ENCODE data around the gene SAP30L. TPM values are rescaled to one million over a fixed set of nuclear protein-coding genes. Genes with fewer than 3 reads are reported as not detected.
A peak's percentile ranks its signal among the peaks of the same experiment; 100 is the strongest.

SAP30L gene
- total RNA-seq, 5 donors from 2014 or later (not counting 1 experiment from before 2014, with no cell fraction given) = 32.5 to 48.4 (median 38.1) TPM

DNA sequence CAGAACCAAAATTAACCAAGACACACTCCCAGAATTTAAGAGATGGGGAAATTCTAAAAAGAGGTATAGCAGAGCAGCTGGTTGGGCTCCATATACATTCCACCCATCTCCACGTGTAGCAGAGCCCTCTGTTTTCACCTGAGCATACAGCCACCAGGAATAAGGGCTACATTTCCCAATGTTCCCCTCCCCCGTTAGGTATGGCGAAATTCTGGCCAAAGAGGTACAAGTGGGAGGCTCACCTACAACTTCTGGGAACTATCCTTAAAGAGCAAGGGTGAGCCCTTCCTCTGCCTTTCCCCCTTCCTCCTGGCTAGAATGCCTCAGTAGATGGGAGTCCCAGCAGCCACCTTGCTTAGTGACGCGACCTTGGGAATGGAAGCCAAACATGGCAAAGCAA is 5.3 kb upstream of the SAP30L start:
- Histone ChIP-seq H3K27me3 (replicated peaks in 1 of 2; ENCODE audit: control insufficient read depth in 2 of 2, extremely low read depth in 1 of 2, insufficient read depth in 2 of 2, low read length in 1 of 2) (no peaks in the 10 kb centered on the region), H3K27ac (ENCODE audit: low read length) (no peak overlapping the region), H3K9me3 (no peaks in the 10 kb centered on the region), H3K4me3 (ENCODE audit: control insufficient read depth in 1 of 2, extremely low read depth in 1 of 2, low read length in 1 of 2) (no peak overlapping the region), H3K36me3 (ENCODE audit: control insufficient read depth in 2 of 2, extremely low read depth in 1 of 2, insufficient read depth in 1 of 2, low read length in 1 of 2) (peaks cover 8 to 56% of the 10 kb centered on the region in 2 donors), H3K4me1 (ENCODE audit: control insufficient read depth in 1 of 2, extremely low read depth in 1 of 2, insufficient read depth in 2 of 2, low read length in 2 of 2) (peaks cover 4 to 9% of the 10 kb centered on the region in 2 experiments)
- H3K27ac Mint-ChIP-seq = no peak overlapping the region
- no peaks in the 10 kb centered on the region for H3K9me3 Mint-ChIP-seq
- H3K4me1 Mint-ChIP-seq = peaks cover 26 to 29% (median 28%) of the 10 kb centered on the region in 3 donors
- no peak overlapping the region for H3K4me3 Mint-ChIP-seq
- ChIA-PET POLR2A (no interaction called here), CTCF (no interaction called here)
- DNase-seq = no peak
- peaks cover 56% of the 10 kb centered on the region for H3K36me3 Mint-ChIP-seq
- WGBS (ENCODE audit: insufficient coverage) = 88% methylated on average over 5 of the region's 5 CpGs
- no peaks in the 10 kb centered on the region for H3K27me3 Mint-ChIP-seq
- no peak for ATAC-seq (replicated peaks in 1 of 4)

- DNase-seq = no peak
- no peak overlapping the region for H3K27ac ChIP-seq (ENCODE audit: low read length)
- no peaks in the 10 kb centered on the region for H3K9me3 ChIP-seq
- H3K4me3 ChIP-seq (ENCODE audit: control insufficient read depth in 1 of 2, extremely low read depth in 1 of 2, low read length in 1 of 2) = no peak overlapping the region
- WGBS (ENCODE audit: insufficient coverage) = no CpG with 5 or more reads among the region's 1 CpG
- H3K27me3 Mint-ChIP-seq = no peaks in the 10 kb centered on the region
- no peaks in the 10 kb centered on the region for H3K9me3 Mint-ChIP-seq
- no peak overlapping the region for H3K27ac Mint-ChIP-seq
- H3K36me3 Mint-ChIP-seq = peaks cover 40% of the 10 kb centered on the region
- no peaks in the 10 kb centered on the region for H3K27me3 ChIP-seq (replicated peaks in 1 of 2; ENCODE audit: control insufficient read depth in 2 of 2, extremely low read depth in 1 of 2, insufficient read depth in 2 of 2, low read length in 1 of 2)
- ChIA-PET CTCF (no interaction called here), POLR2A (no interaction called here)
- H3K4me1 Mint-ChIP-seq = peaks cover 38 to 40% (median 40%) of the 10 kb centered on the region in 3 donors
- H3K4me3 Mint-ChIP-seq = no peak overlapping the region
- no peak for ATAC-seq (replicated peaks in 1 of 4)
- peaks cover 5 to 38% of the 10 kb centered on the region in 2 donors for H3K36me3 ChIP-seq (ENCODE audit: control insufficient read depth in 2 of 2, extremely low read depth in 1 of 2, insufficient read depth in 1 of 2, low read length in 1 of 2)
- H3K4me1 ChIP-seq (ENCODE audit: control insufficient read depth in 1 of 2, extremely low read depth in 1 of 2, insufficient read depth in 2 of 2, low read length in 2 of 2) = peaks cover 11 to 18% of the 10 kb centered on the region in 2 experiments
Observed at GRCh38 chr5:154442801-154443200, 3.0 kb upstream of the SAP30L start.

DNA sequence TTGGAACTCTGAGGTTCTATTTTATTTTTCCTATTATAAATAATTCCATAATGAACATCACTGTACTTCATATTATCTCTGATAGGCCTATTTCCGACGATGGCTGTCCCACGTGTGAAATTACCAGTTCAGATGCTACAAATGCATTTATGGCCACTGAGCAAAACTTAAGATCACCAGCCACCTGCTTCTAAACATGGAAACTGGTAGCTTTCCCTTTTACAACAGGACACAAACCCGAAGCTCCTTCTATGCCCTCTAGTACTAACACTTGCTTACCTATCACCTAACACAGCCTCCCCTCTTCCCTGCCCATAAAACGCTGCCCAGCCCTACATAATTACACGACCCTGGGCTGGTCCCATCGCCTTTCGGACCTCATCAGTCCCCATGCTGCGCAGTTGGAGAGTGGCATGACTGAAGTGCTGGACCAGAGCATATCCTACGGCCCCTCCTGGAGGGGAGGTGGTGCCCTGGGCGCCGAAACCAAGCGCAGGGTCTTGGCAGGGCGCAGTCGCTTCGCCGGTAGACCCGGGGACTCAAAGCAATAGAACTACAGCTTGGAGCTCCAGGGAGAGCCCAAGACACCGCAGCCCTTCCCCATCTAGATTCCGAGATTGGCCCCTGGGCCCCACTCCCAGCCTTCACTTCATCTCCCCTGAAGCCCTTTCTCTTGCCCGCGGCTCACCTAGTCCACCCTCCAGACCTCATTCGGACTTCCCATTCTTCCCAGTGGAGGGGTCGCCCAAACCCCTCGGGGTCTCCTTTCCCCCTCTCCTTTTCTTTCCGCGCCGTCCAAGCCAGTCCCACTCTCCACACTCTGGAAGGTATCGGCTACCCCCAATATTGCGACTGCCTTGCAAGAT is 1.0 kb upstream of the SAP30L start:
- H3K4me3 Mint-ChIP-seq = peak overlapping the region; percentile 98 to 100 (median 99)

DNA sequence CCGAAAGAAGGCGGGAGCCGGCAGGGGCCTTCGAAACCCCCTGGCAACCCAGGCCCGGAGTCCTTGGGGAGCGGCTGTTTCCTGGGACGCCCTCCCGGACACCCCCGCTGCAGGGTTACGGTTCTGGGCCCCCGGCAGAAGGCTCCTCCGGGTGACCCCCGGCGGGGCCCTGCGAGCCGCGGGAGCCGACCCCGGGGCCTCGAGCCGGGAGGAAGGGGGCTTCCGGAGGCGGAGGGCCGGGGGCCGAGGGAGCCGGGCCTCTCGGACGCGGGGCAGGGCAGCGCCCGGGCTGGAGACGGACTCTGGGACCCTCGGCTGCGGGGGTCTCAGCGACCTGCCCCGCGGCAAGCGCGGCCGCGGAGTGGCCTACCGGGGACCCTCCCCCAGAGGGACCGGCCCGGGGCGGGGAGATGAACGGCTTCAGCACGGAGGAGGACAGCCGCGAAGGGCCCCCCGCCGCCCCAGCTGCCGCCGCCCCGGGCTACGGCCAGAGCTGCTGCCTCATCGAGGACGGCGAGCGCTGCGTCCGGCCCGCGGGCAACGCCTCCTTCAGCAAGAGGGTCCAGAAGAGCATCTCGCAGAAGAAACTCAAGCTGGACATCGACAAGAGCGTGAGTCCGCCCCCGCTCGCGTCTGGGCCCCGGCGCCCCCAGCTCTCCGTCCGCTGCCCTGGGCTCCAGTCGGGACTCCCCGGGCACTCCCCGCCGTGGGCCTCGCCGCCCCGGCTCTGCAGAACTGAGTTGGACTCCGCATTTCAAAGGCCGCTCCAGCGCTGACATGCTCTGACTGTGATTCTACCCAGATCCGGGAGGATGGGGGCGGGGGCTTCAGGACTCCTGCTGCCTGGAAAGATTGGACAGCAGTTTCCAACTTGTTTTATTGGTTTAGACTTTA is 645 bp downstream of the SAP30L start:
- Histone ChIP-seq H3K9me3 (no peaks in the 10 kb centered on the region), H3K4me1 (ENCODE audit: control insufficient read depth in 1 of 2, extremely low read depth in 1 of 2, insufficient read depth in 2 of 2, low read length in 2 of 2) (peaks cover 22 to 34% of the 10 kb centered on the region in 2 experiments), H3K27me3 (replicated peaks in 1 of 2; ENCODE audit: control insufficient read depth in 2 of 2, extremely low read depth in 1 of 2, insufficient read depth in 2 of 2, low read length in 1 of 2) (no peaks in the 10 kb centered on the region), H3K4me3 (ENCODE audit: control insufficient read depth in 1 of 2, extremely low read depth in 1 of 2, low read length in 1 of 2) (peak overlapping the region; percentile 65 to 95), H3K27ac (ENCODE audit: low read length) (peak overlapping the region; percentile 43), H3K36me3 (ENCODE audit: control insufficient read depth in 2 of 2, extremely low read depth in 1 of 2, insufficient read depth in 1 of 2, low read length in 1 of 2) (peaks cover 0 to 28% of the 10 kb centered on the region in 2 donors)
- peaks cover 61 to 67% (median 66%) of the 10 kb centered on the region in 3 donors for H3K4me1 Mint-ChIP-seq
- CTCF ChIA-PET = no interaction called here
- DNase-seq (peak in 27 of 35 experiments; percentile 2 to 56 (median 23)), ATAC-seq (replicated peaks in 1 of 4) (peak; percentile 15 to 27 (median 16))
- H3K27ac Mint-ChIP-seq = peak overlapping the region; percentile 82 to 86
- under 1% methylated on average over 87 of the region's 87 CpGs for WGBS (ENCODE audit: insufficient coverage)
- H3K4me3 Mint-ChIP-seq = peak overlapping the region; percentile 90 to 99 (median 90)
- H3K9me3 Mint-ChIP-seq = no peaks in the 10 kb centered on the region
- POLR2A ChIA-PET = no interaction called here
- peaks cover 26% of the 10 kb centered on the region for H3K36me3 Mint-ChIP-seq
- H3K27me3 Mint-ChIP-seq = no peaks in the 10 kb centered on the region

More for the DNA sequence above, 1.0 kb upstream of the SAP30L start:
- Mint-ChIP-seq H3K27me3 (no peaks in the 10 kb centered on the region), H3K9me3 (no peaks in the 10 kb centered on the region), H3K36me3 (peaks cover 23% of the 10 kb centered on the region), H3K27ac (peak overlapping the region; percentile 90 to 94), H3K4me1 (peaks cover 56 to 60% (median 58%) of the 10 kb centered on the region in 3 donors)
- H3K4me1 ChIP-seq (ENCODE audit: control insufficient read depth in 1 of 2, extremely low read depth in 1 of 2, insufficient read depth in 2 of 2, low read length in 2 of 2) = peaks cover 22 to 34% of the 10 kb centered on the region in 2 experiments
- H3K4me3 ChIP-seq (ENCODE audit: control insufficient read depth in 1 of 2, extremely low read depth in 1 of 2, low read length in 1 of 2) = peak overlapping the region; percentile 95 to 98
- peak overlapping the region; percentile 56 for H3K27ac ChIP-seq (ENCODE audit: low read length)
- peaks cover 0 to 29% of the 10 kb centered on the region in 2 donors for H3K36me3 ChIP-seq (ENCODE audit: control insufficient read depth in 2 of 2, extremely low read depth in 1 of 2, insufficient read depth in 1 of 2, low read length in 1 of 2)
- ChIA-PET POLR2A (interaction anchor here in 1 of 2 donors (1.0 kb wide), 1 partner anchor 406 kb away, joined by 3 read pairs; the partner anchor contains the start of genes FAM114A2 and MFAP3), CTCF (no interaction called here)
- no peaks in the 10 kb centered on the region for H3K27me3 ChIP-seq (replicated peaks in 1 of 2; ENCODE audit: control insufficient read depth in 2 of 2, extremely low read depth in 1 of 2, insufficient read depth in 2 of 2, low read length in 1 of 2)
- peak in 11 of 35 experiments; percentile 1 to 27 (median 8) for DNase-seq
- no peaks in the 10 kb centered on the region for H3K9me3 ChIP-seq
- WGBS (ENCODE audit: insufficient coverage) = 9% methylated on average over 30 of the region's 30 CpGs
- no peak for ATAC-seq (replicated peaks in 1 of 4)

DNA sequence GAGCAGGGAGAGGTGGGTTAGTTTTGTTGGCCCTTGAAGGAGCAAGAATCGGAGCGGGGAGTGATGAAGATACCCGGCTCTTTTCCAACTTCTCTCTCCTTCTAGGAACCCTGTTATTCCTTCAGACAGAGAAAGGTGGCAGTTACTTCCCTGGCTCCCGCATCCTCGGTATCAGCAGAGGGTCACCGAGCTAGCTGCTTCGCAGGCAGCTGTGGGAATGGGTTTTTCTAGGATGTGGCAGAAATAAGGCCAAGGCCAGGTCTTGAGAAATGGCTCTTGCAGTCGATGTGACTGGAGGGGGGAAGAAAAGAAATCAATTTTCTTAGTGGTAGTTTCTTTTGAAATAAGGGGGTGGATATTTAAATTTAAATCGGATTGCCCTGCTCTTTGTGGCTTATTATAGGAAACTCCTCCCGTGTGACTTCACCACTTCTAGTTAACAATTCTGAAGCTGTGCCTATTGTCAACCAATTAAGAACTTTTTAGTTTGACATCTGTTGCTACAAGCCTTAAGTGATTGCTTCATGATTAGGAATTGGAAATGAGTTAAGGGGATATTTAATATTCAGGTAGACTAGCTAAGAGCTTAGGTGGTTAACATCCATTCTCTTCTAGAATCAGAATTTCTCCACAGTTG is 1.4 kb downstream of the SAP30L start:
- ChIA-PET POLR2A (no interaction called here), CTCF (interaction anchor here in 1 of 2 donors (1.4 kb wide), 1 partner anchor 19 kb away, joined by 10 read pairs; no protein-coding TSS in a partner anchor)
- Mint-ChIP-seq H3K9me3 (no peaks in the 10 kb centered on the region), H3K36me3 (peaks cover 23% of the 10 kb centered on the region), H3K27ac (peak overlapping the region; percentile 82 to 86), H3K4me1 (peaks cover 53 to 62% (median 59%) of the 10 kb centered on the region in 3 donors), H3K4me3 (peak overlapping the region; percentile 82 to 90 (median 90)), H3K27me3 (no peaks in the 10 kb centered on the region)
- peak in 1 of 35 experiments; percentile 36 for DNase-seq
- 23% methylated on average over 4 of the region's 10 CpGs for WGBS (ENCODE audit: insufficient coverage)
- no peaks in the 10 kb centered on the region for H3K9me3 ChIP-seq
- no peak for ATAC-seq (replicated peaks in 1 of 4)
- peak overlapping the region; percentile 43 for H3K27ac ChIP-seq (ENCODE audit: low read length)
- peaks cover 0 to 27% of the 10 kb centered on the region in 2 donors for H3K36me3 ChIP-seq (ENCODE audit: control insufficient read depth in 2 of 2, extremely low read depth in 1 of 2, insufficient read depth in 1 of 2, low read length in 1 of 2)
- H3K4me1 ChIP-seq (ENCODE audit: control insufficient read depth in 1 of 2, extremely low read depth in 1 of 2, insufficient read depth in 2 of 2, low read length in 2 of 2) = peaks cover 22 to 34% of the 10 kb centered on the region in 2 experiments
- H3K27me3 ChIP-seq (replicated peaks in 1 of 2; ENCODE audit: control insufficient read depth in 2 of 2, extremely low read depth in 1 of 2, insufficient read depth in 2 of 2, low read length in 1 of 2) = no peaks in the 10 kb centered on the region
- peak overlapping the region; percentile 65 to 95 for H3K4me3 ChIP-seq (ENCODE audit: control insufficient read depth in 1 of 2, extremely low read depth in 1 of 2, low read length in 1 of 2)
